Esophagus muscularis mucosa (tissue), 3 donors: ENCODE measurements around the gene GPATCH8.

Experiments used
- POLR2A ChIP-seq: fragments of 450-650 bp; IDR thresholded peaks from one replicate; pipeline ENCODE4 v1.6.1; 2017; ENCODE audit warnings: antibody characterized with exemption, moderate library complexity, mild to moderate bottlenecking, low read depth
- POLR2AphosphoS5 ChIP-seq, 2 donors: sonication (generic); formaldehyde crosslinking; IDR thresholded peaks; one replicate each; pipeline ENCODE4 v1.6.1; 2017; ENCODE audit warnings: antibody characterized with exemption in 2 of 2
- TF ChIP-seq, protein P1 (sequence below), 3 experiments: fragments of 200-600 bp in 2 of 3; fragments of 450-650 bp in 1 of 3; sonication (generic) in 2 of 3; IDR thresholded peaks; one replicate each; pipeline ENCODE4 v1.5.1; 2017 to 2019; ENCODE audit warnings: antibody characterized with exemption in 3 of 3, mild to moderate bottlenecking in 2 of 3, moderate library complexity in 1 of 3

- TF ChIP-seq, protein P1, sequence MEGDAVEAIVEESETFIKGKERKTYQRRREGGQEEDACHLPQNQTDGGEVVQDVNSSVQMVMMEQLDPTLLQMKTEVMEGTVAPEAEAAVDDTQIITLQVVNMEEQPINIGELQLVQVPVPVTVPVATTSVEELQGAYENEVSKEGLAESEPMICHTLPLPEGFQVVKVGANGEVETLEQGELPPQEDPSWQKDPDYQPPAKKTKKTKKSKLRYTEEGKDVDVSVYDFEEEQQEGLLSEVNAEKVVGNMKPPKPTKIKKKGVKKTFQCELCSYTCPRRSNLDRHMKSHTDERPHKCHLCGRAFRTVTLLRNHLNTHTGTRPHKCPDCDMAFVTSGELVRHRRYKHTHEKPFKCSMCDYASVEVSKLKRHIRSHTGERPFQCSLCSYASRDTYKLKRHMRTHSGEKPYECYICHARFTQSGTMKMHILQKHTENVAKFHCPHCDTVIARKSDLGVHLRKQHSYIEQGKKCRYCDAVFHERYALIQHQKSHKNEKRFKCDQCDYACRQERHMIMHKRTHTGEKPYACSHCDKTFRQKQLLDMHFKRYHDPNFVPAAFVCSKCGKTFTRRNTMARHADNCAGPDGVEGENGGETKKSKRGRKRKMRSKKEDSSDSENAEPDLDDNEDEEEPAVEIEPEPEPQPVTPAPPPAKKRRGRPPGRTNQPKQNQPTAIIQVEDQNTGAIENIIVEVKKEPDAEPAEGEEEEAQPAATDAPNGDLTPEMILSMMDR (IDR thresholded peaks at IDR 0.05) = no peak
- no peak for TF ChIP-seq POLR2AphosphoS5 (IDR thresholded peaks at IDR 0.05)
- TF ChIP-seq POLR2A = no peak
These were observed 29.8 kb downstream of the GPATCH8 start for GRCh38 chr17:44473367-44473766.
